NT2/D1 (cell line): Measurements from ENCODE around the gene CPN2.

Experiments used
- SUZ12 ChIP-seq: IDR thresholded peaks from 2 replicates; pipeline ENCODE4 v1.6.1; 2011; ENCODE audit not compliant: insufficient read length, insufficient read depth; ENCODE audit errors: extremely low read depth
- YY1 ChIP-seq: IDR thresholded peaks from 2 replicates; pipeline ENCODE4 v1.6.1; 2011; ENCODE audit not compliant: insufficient read length, insufficient read depth
- ZNF274 ChIP-seq: IDR thresholded peaks from 2 replicates; pipeline ENCODE4 v1.6.1; 2011; ENCODE audit warnings: mild to moderate bottlenecking, low read depth, low read length

- TF ChIP-seq SUZ12 (no peak), YY1 (no peak), ZNF274 (no peak)
Measured at GRCh38 chr3:194379651-194380050, 28.5 kb upstream of the CPN2 start.
